Medulla oblongata (tissue), 1 donor: Measurements from ENCODE around the gene JARID2.
A peak's percentile ranks its signal among the peaks of the same experiment; 100 is the strongest.

Experiments used
- DNase-seq: peaks from one replicate; pipeline ENCODE4 v3.0.0-alpha.2; 2015; ENCODE audit errors: extremely low spot score

JARID2 gene

GRCh38 chr6:15416932-15417509 is 171.2 kb downstream of the JARID2 start:
- DNase-seq, result no peak

- DNase-seq, result no peak
Measured at GRCh38 chr6:15417811-15418210, 171.9 kb downstream of the JARID2 start.

- no peak for DNase-seq
Measured at GRCh38 chr6:15419493-15419892, 173.6 kb downstream of the JARID2 start.

- peak; percentile 43 for DNase-seq
Measured at GRCh38 chr6:15420959-15421438, 175.1 kb downstream of the JARID2 start.

GRCh38 chr6:15421945-15422733 is 176.3 kb downstream of the JARID2 start:
- no peak for DNase-seq

- no peak for DNase-seq
Measured at GRCh38 chr6:15423286-15423993, 177.6 kb downstream of the JARID2 start.

GRCh38 chr6:15425947-15426346 is 180.1 kb downstream of the JARID2 start:
- DNase-seq, result no peak

- DNase-seq, result no peak
Measured at GRCh38 chr6:15426395-15426794, 180.5 kb downstream of the JARID2 start.

- DNase-seq, result no peak
Measured at GRCh38 chr6:15426901-15427300, 181.0 kb downstream of the JARID2 start.

GRCh38 chr6:15427331-15428070 is 181.6 kb downstream of the JARID2 start:
- peak; percentile 47 for DNase-seq

- no peak for DNase-seq
Measured at GRCh38 chr6:15429141-15430110, 183.6 kb downstream of the JARID2 start.

GRCh38 chr6:15430186-15430585 is 184.3 kb downstream of the JARID2 start:
- DNase-seq, result no peak

- no peak for DNase-seq
Measured at GRCh38 chr6:15430931-15431405, 185.1 kb downstream of the JARID2 start.

GRCh38 chr6:15431762-15432483 is 186.1 kb downstream of the JARID2 start:
- no peak for DNase-seq

GRCh38 chr6:15433511-15433861 is 187.6 kb downstream of the JARID2 start:
- DNase-seq, result no peak

- DNase-seq, result no peak
Measured at GRCh38 chr6:15434263-15434662, 188.4 kb downstream of the JARID2 start.

- DNase-seq, result no peak
Measured at GRCh38 chr6:15434823-15435380, 189.0 kb downstream of the JARID2 start.

- DNase-seq, result no peak
Measured at GRCh38 chr6:15435468-15435867, 189.6 kb downstream of the JARID2 start.

- no peak for DNase-seq
Measured at GRCh38 chr6:15436451-15436850, 190.6 kb downstream of the JARID2 start.
